Gastroesophageal sphincter (tissue), 4 donors: Measurements from ENCODE around the gene SLC25A47. TPM values are rescaled to one million over a fixed set of nuclear protein-coding genes. Genes with fewer than 3 reads are reported as not detected.
"Not testable (repeated sequence)": the region's sequence is repeated elsewhere in the genome, so short reads cannot be mapped to it uniquely, and the experiment has no call there.

Experiments used
- ATAC-seq: fragments of 150-250 bp; one replicate; pipeline ENCODE4 v1.9.1; 2016; ENCODE audit warnings: mild to moderate bottlenecking, moderate library complexity
- H3K27ac ChIP-seq, 4 donors: fragments of 200-600 bp; sonication (generic) in 3 of 4; 1 replicate in 3 of 4; 2 replicates in 1 of 4; pipeline ENCODE4 v1.5.1; 2016 to 2019
- H3K27me3 ChIP-seq: fragments of 200-600 bp; sonication (generic); one replicate; pipeline ENCODE4 v1.5.1; 2019
- H3K36me3 ChIP-seq, 2 donors: fragments of 200-600 bp; sonication (generic); one replicate each; pipeline ENCODE4 v1.5.1; 2019; ENCODE audit warnings: control low read depth in 1 of 2
- H3K4me1 ChIP-seq, 3 donors: fragments of 200-600 bp; sonication (generic); 1 replicate in 2 of 3; 2 replicates in 1 of 3; pipeline ENCODE4 v1.5.1; 2016 to 2019; ENCODE audit warnings: control low read depth in 2 of 3
- H3K4me3 ChIP-seq, 2 donors: fragments of 200-600 bp; sonication (generic); one replicate each; pipeline ENCODE4 v1.5.1; 2019; ENCODE audit warnings: mild to moderate bottlenecking in 1 of 2, moderate library complexity in 1 of 2
- H3K9me3 ChIP-seq, 3 donors: fragments of 200-600 bp; sonication (generic); one replicate each; pipeline ENCODE4 v1.5.1; 2017 to 2019; ENCODE audit warnings: control low read depth in 2 of 3
- EP300 ChIP-seq: sonication (generic); formaldehyde crosslinking; IDR thresholded peaks from one replicate; pipeline ENCODE4 v1.6.1; 2017; ENCODE audit warnings: antibody characterized with exemption, mild to moderate bottlenecking
- POLR2A ChIP-seq, 2 donors: fragments of 450-650 bp; IDR thresholded peaks; one replicate each; pipeline ENCODE4 v1.6.1; 2017; ENCODE audit warnings: antibody characterized with exemption in 2 of 2, mild to moderate bottlenecking in 2 of 2, moderate library complexity in 1 of 2
- POLR2AphosphoS5 ChIP-seq: sonication (generic); formaldehyde crosslinking; IDR thresholded peaks from one replicate; pipeline ENCODE4 v1.6.1; 2017; ENCODE audit warnings: antibody characterized with exemption
- WGBS, 2 donors: methylation state at CpG; one replicate each; pipeline ENCODE4 v1.1.5; 2018; ENCODE audit warnings: low coverage in 1 of 2; 5-methylcytosine and 5-hydroxymethylcytosine counted together
- total RNA-seq, 4 donors: library from RNA; depleted of rRNA; stranded (reverse); fragments of >200 nt; gene quantifications; one replicate each; pipeline ENCODE4 v1.1.0, GENCODE V29; 2016
- TF ChIP-seq, protein P1 (sequence below), 4 experiments: fragments of 200-600 bp in 2 of 4; fragments of 450-650 bp in 2 of 4; sonication (generic) in 1 of 4; IDR thresholded peaks; one replicate each; pipeline ENCODE4 v1.5.1; 2017 to 2019; ENCODE audit warnings: antibody characterized with exemption in 4 of 4, mild to moderate bottlenecking in 2 of 4, moderate library complexity in 2 of 4

The SLC25A47 gene
- total RNA-seq, 4 donors from 2014 or later = 0.31 TPM; not detected in 3

DNA sequence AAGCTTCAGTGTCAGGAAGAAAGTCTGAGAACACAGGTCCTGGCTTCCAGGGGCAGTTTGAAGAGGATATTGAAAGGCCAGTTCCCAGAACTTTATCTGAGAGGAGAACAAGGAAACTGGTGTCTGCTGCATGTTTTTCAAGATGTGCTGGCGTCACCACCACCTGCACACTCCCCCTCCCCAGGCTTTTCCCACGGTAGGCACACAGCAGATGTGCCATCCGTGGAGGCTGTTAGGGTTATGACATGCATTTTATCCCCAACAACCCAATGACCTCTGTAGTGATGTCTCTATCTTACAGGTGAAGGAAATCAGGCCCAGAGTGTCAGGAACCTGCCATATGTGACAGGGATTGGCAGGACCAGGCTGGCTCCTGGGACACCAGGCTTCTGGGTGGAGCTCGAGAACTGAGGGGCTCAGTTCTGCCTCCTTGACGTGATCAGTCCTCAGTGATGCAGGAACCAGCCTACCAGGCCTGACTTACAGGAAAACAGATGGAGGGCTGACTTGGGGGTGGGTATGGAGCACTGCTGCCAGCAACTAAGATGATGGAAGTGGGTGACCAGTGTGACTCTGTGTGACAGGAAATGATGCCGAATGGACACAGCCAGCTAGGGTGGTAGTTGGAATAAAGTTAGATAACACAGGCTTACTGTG lies 16.8 kb downstream of the SLC25A47 start:
- Histone ChIP-seq H3K27me3 (no peaks in the 10 kb centered on the region), H3K36me3 (peaks cover 0 to 62% of the 10 kb centered on the region in 2 donors), H3K4me3 (no peak overlapping the region), H3K4me1 (peaks cover 0 to 34% (median 9%) of the 10 kb centered on the region in 3 donors), H3K27ac (no peak overlapping the region), H3K9me3 (no peaks in the 10 kb centered on the region)
- 86 to 100% methylated on average over 1 to 6 of the region's 6 CpGs for WGBS, 2 donors
- TF ChIP-seq, protein P1, sequence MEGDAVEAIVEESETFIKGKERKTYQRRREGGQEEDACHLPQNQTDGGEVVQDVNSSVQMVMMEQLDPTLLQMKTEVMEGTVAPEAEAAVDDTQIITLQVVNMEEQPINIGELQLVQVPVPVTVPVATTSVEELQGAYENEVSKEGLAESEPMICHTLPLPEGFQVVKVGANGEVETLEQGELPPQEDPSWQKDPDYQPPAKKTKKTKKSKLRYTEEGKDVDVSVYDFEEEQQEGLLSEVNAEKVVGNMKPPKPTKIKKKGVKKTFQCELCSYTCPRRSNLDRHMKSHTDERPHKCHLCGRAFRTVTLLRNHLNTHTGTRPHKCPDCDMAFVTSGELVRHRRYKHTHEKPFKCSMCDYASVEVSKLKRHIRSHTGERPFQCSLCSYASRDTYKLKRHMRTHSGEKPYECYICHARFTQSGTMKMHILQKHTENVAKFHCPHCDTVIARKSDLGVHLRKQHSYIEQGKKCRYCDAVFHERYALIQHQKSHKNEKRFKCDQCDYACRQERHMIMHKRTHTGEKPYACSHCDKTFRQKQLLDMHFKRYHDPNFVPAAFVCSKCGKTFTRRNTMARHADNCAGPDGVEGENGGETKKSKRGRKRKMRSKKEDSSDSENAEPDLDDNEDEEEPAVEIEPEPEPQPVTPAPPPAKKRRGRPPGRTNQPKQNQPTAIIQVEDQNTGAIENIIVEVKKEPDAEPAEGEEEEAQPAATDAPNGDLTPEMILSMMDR (IDR thresholded peaks at IDR 0.05) = no peak
- TF ChIP-seq POLR2AphosphoS5 = no peak
- ATAC-seq = no peak

DNA sequence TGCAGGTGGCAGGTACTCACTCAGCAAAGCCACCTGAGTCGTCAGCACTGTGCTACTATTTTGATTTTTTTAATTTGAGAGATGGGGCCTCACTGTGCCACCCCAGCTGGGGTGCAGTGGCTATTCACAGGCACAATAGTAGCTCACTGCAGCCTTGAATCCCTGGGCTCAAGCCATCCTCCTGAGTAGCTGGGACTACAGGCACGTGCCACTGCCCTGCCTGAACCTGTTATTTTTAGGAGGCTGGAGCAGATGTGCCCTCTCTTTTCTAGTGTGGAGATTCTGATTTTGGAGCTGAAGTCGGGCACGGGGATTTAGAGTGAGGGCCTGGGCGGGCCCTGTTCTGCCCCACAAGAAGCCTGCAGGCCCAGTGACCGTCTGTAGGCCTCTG lies 17.3 kb downstream of the SLC25A47 start:
- peaks cover 0 to 34% (median 9%) of the 10 kb centered on the region in 3 donors for H3K4me1 ChIP-seq
- WGBS, 2 donors = 86% methylated on average over 5 of the region's 6 CpGs; no CpG with 5 or more reads in 1 of the 2 donors
- no peak for TF ChIP-seq POLR2AphosphoS5
- TF ChIP-seq, protein P1 (IDR thresholded peaks at IDR 0.05) = no peak
- TF ChIP-seq EP300 = no peak
- TF ChIP-seq POLR2A (IDR thresholded peaks at IDR 0.05) = no peak
- no peaks in the 10 kb centered on the region for H3K9me3 ChIP-seq
- ATAC-seq = no peak
- H3K27me3 ChIP-seq = no peaks in the 10 kb centered on the region
- no peak overlapping the region for H3K4me3 ChIP-seq
- peaks cover 0 to 57% of the 10 kb centered on the region in 2 donors for H3K36me3 ChIP-seq
- H3K27ac ChIP-seq = peak overlapping the region in 2 of 4 donors; percentile 63 to 71

DNA sequence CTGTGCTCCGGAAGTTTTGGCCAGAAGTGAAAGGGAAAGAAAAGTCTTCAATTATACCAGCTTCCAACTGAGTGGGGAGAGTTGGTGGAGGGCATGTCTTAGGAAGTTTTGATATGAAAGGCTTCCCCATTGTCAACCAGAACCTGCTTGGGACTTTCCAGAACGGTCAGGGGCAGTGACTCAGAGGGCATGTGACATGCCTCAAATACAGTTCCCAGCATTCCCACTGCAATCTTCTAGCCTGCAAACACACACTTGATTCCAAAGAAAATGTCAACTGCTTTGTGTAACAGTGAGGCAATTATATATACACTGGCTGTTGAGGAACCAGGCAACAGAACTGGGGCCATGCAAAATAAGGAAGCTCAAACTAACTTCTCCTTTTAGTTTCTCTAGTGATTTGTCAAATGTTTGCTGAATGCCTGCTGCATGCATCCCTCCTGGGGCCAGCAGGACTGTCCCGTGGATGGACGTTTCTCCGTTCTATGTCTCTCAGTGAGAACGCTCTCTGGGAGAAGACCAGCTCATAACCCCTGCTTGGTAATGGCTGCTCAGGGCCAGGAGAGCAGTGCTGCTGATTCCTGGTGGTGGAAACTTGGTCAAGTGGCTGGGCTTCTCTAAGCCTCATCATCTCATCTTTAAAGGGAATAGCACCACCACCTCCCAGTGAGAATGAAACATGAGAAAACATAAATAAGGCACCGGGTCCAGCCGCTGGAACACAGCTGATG lies 18.3 kb downstream of the SLC25A47 start:
- peaks cover 0 to 34% (median 9%) of the 10 kb centered on the region in 3 donors for H3K4me1 ChIP-seq
- no peaks in the 10 kb centered on the region for H3K9me3 ChIP-seq
- H3K36me3 ChIP-seq = peaks cover 0 to 58% of the 10 kb centered on the region in 2 donors
- H3K27ac ChIP-seq = peak overlapping the region; percentile 9 to 71 (median 62)
- WGBS, 2 donors = 20 to 64% methylated on average over 3 to 7 of the region's 8 CpGs
- TF ChIP-seq POLR2AphosphoS5 (peak; percentile 88), EP300 (no peak), POLR2A (IDR thresholded peaks at IDR 0.05) (no peak)
- TF ChIP-seq, protein P1 (IDR thresholded peaks at IDR 0.05) = no peak
- H3K27me3 ChIP-seq = no peaks in the 10 kb centered on the region
- H3K4me3 ChIP-seq = no peak overlapping the region
- ATAC-seq = peak; percentile 87

DNA sequence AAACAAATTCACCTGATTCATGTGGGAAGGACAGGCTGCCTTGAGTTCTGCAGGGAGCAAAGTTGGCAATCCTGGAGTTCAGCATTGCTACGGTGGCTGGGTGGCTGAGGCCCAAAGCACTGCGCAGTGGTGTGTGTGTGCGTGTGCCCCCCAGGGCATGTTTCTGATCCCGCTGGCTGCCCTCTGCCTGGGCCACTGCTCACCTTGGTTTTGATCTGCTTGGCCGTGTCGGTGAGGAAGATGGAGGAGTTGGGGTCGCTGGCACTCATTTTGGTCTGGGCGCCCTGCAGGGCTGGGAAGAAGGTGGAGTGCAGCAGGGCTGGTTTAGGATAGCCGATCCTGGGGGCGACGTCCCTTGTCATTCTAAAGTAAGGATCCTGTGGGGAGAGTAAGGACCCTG lies 19.1 kb downstream of the SLC25A47 start:
- peak overlapping the region in 3 of 4 donors; percentile 37 to 71 (median 63) for H3K27ac ChIP-seq
- TF ChIP-seq EP300 (no peak), POLR2AphosphoS5 (no peak), POLR2A (IDR thresholded peaks at IDR 0.05) (no peak)
- TF ChIP-seq, protein P1 (IDR thresholded peaks at IDR 0.05) = no peak
- H3K4me1 ChIP-seq = peaks cover 0 to 34% (median 9%) of the 10 kb centered on the region in 3 donors
- ATAC-seq = no peak
- H3K9me3 ChIP-seq = no peaks in the 10 kb centered on the region
- H3K36me3 ChIP-seq = peaks cover 0 to 58% of the 10 kb centered on the region in 2 donors
- 87 to 89% methylated on average over 6 to 8 of the region's 11 CpGs for WGBS, 2 donors
- no peak overlapping the region for H3K4me3 ChIP-seq
- H3K27me3 ChIP-seq = no peaks in the 10 kb centered on the region

DNA sequence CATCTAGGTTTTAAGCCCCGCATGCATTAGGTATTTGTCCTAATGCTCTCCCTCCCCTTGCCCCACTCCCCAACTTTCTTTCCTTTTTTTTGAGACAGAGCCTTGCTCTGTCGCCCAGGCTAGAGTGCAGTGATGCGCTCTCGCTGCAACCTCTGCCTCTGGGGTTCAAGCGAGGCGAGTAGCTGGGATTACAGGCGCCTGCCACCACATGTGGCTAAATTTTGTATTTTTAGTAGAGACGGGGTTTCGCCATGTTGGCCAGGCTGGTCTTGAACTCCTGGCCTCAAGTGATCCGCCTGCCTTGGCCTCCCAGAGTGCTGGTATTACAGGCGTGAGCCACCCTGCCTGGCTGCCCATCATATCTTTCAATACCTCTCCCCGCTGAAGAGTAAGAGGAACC lies 19.7 kb downstream of the SLC25A47 start:
- 100% methylated on average over 2 of the region's 12 CpGs; no CpG with 5 or more reads in 1 of the 2 donors for WGBS, 2 donors

DNA sequence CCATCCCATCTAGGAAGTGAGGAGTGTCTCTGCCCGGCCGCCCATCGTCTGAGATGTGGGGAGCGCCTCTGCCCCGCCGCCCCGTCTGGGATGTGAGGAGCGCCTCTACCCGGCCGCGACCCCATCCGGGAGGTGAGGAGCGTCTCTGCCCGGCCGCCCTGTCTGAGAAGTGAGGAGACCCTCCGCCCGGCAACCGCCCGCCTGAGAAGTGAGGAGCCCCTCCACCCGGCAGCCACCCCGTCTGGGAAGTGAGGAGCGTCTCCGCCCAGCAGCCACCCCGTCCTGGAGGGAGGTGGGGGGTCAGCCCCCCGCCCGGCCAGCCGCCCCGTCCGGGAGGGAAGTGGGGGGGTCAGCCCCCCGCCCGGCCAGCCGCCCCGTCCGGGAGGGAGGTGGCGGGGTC lies 21.5 kb downstream of the SLC25A47 start:
- not testable (repeated sequence) for H3K9me3 ChIP-seq, H3K4me3 ChIP-seq, H3K27ac ChIP-seq, ATAC-seq, H3K27me3 ChIP-seq
- peaks cover 0 to 33% (median 9%) of the 10 kb centered on the region in 3 donors for H3K4me1 ChIP-seq
- peaks cover 0 to 63% of the 10 kb centered on the region in 2 donors for H3K36me3 ChIP-seq
- WGBS, 2 donors = no CpG with 5 or more reads among the region's 35 CpGs

More for the DNA sequence above, 19.7 kb downstream of the SLC25A47 start:
- ATAC-seq, H3K27me3 ChIP-seq, H3K9me3 ChIP-seq, H3K4me3 ChIP-seq: not testable (repeated sequence)
- H3K27ac ChIP-seq = peak overlapping the region in 1 of 4 donors; percentile 71
- peaks cover 0 to 34% (median 9%) of the 10 kb centered on the region in 3 donors for H3K4me1 ChIP-seq
- H3K36me3 ChIP-seq = peaks cover 0 to 58% of the 10 kb centered on the region in 2 donors
